Anterior cingulate cortex (tissue), 58 donors: ENCODE results near the gene FIBP.
A peak's percentile ranks its signal among the peaks of the same experiment; 100 is the strongest.

Experiments
- DNase-seq, 58 donors: peaks; one replicate each; lab custom pipeline; 2025; lab: John Stamatoyannopoulos, UW

FIBP gene

DNA sequence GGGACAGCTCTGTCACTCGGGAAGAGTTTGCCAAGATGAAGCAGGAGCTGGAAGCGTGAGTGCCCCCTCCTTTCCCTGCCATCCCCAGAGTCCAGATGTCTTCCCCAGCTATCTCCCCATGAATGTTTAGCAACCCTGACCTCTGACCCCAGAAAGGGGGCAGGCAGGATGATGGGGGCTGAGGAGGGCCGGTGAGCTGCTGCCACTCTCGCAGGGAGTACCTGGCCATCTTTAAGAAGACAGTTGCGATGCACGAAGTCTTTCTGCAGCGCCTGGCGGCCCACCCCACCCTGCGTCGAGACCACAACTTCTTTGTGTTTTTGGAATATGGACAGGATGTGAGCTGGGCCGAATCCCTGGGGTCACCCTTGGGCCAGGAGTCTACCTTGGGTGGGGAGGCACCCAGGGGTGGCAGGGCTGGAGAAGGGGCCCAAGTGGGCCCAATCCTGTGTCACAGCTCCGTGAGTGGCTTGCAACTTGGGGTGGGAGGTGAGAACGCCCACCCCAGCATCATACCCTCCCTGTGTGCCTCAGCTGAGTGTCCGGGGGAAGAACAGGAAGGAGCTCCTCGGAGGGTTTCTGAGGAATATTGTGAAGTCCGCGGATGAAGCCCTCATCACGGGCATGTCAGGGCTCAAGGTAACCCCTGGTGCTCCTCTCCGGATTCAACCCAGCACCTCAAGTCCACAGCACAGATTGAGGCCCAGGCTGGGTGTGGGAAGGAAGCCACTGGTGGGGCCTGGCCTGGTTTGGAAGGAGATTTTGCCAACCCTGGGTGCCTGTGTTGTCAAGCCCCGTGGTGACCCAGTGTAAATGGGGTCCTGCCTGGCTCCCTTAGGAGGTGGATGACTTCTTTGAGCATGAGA is 37.8 kb downstream of the FIBP start:
- DNase-seq = no peak

DNA sequence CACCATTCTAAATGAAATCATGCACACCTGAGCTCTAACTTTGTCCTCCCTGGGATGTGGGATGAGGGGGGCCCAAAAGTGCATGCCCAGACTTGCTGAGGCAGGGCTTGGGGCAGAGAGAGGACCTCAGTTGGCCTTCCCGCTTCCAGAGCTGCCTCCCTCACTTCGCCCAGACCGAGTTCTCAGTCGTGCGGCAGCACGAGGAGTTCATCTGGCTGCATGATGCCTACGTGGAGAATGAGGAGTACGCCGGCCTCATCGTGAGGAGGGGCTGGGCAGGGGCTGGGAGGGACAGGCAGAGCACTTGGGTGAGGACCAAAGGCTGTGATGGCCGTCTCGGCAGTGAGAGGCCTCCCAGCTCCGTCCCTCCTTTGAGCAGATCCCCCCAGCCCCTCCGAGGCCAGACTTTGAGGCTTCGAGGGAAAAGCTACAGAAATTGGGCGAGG is 38.5 kb downstream of the FIBP start:
- DNase-seq = no peak

- no peak for DNase-seq
Measured at GRCh38 chr11:65849366-65849765, 38.9 kb downstream of the FIBP start.

- DNase-seq = peak in 1 of 58 donors; percentile 26
Measured at GRCh38 chr11:65848693-65849092, 39.6 kb downstream of the FIBP start.

DNA sequence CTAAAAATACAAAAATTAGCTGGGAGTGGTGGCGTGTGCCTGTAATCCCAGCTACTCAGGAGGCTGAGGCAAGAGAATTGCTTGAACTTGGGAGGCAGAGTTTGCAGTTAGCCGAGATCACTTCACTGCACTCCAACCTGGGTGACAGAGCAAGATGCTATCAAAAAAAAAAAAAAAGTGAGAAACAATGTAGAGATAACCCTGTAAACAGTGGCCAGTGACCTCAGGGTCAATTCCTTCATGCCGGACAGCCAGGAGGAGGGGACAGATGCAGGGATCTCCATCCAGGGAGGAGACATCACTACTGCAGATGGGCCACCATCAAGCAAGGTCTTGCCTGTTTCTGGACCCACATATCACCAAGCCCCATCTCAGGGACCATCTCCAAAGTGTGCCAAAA is 40.5 kb downstream of the FIBP start:
- no peak for DNase-seq

GRCh38 chr11:65844231-65844872 is 43.9 kb downstream of the FIBP start:
- DNase-seq = no peak

DNA sequence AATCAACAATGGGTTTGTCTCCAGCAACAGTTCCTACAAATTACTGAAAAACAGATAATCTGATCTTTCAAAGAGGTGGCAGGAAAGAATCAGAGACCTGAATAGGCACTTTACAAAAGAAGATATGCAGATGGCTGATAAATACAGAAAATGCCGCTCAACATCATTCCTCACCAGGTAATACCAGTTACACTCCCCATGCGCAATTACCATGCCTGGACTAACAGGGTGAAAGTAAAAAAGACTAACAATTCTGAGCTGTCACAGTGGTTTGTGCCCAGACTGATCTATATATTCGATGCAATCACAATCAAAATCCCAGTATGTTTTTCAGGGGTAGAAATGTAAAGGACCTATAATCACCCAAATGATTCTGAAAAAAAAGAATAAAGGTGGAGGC is 44.5 kb downstream of the FIBP start:
- no peak for DNase-seq

- no peak for DNase-seq
Measured at GRCh38 chr11:65842144-65842543, 46.1 kb downstream of the FIBP start.

DNA sequence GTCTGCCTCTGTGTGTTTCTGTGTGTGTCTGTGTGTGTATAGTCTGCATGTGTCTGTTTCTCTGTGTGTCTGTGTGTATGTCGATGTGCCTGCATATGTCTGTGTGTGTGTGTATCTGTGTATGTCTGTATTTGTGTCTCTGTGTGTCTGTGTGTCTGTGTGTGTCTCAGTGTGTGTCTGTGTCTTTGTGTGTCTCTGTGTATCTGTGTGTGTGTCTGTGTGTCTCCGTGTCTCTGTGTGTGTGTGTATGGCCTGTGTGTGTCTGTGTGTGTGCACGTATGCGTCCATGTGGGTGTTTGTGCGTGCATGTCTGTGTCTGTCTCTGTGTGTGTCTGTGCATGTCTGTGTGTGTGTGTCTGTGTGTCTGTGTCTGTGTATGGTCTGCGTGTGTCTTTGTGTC is 54.1 kb downstream of the FIBP start:
- no peak for DNase-seq
